Umbilical cord (tissue), 2 donors: ENCODE results near the gene MPPED1. TPM values are rescaled to one million over a fixed set of nuclear protein-coding genes. Genes with fewer than 3 reads are reported as not detected.

Experiments used
- DNase-seq: peaks from one replicate; pipeline ENCODE4 v3.0.0-alpha.2; 2015; ENCODE audit warnings: low spot score
- total RNA-seq: library from RNA; depleted of rRNA; stranded (reverse); fragments of >200 nt; gene quantifications from one replicate; pipeline ENCODE4 v1.2.3, GENCODE V29; 2014; ENCODE audit warnings: low replicate concordance; ENCODE audit not compliant: insufficient read depth

Gene MPPED1
- total RNA-seq, 1 donor from 2014 or later = 1.9 TPM

DNA sequence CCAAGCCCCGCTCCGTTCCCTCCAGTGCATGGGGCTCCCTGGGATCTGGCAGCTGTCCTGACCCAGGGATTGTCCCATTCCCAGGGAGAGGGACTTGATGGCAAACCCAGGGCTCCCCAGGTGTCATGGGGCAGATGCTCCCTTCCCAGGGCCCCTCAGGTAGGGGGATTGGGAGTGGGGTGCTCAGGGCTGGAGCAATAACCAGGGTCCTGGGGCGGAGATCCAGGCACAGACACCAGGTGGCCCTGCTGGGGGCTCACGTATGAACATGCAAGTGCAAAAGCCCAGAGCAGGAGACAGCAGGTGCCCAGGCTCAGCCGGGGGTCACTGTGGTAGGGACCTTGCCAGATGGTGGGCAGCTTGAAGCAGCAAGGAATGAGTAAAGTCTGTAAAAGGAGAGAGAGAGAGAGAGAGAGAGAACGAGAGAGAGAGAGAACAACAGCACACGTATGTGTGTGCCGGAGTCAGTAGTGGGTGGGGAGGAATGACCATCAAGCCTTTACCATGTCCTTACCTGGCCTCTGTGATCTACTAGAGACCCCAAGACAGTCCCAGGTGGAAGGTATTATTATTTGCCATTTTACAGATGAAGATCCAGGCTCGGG lies 19.3 kb upstream of the MPPED1 start:
- no peak for DNase-seq

DNA sequence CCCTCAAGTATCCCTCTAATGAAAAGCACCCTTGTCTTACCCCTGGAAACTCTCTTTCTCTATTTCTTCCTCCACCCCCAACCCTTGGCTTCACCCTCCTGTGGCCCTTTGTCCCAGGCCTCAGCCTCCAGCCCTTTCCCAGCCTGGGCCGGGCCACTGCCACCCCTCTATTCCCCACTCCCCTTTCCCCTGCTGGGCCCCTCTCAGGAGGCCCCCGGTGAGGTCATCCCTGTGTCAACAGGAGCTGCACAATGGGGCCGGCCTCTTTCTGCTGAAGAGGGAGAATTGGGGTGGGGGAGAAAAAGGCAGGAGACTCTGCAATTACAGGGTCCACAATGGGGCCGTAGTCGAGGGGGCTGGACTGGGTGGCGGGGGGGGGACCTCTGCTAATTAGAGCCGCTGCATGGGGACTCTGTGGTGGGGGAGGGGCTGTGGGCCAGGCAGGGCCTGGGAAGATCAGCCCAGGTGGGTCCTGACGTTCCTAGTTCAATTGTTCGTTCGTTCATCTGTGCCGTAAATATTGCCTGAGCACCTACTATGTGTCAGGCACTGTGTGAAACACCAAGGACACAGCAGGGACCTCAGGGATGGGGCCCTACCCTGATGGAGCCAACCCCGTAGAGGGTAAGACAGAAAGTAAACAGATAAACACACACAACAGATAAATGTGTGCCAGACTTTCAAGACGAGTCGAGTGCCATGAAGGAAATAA lies 18.5 kb upstream of the MPPED1 start:
- DNase-seq = no peak

GRCh38 chr22:43393844-43394474 lies 17.9 kb upstream of the MPPED1 start:
- DNase-seq = no peak

DNA sequence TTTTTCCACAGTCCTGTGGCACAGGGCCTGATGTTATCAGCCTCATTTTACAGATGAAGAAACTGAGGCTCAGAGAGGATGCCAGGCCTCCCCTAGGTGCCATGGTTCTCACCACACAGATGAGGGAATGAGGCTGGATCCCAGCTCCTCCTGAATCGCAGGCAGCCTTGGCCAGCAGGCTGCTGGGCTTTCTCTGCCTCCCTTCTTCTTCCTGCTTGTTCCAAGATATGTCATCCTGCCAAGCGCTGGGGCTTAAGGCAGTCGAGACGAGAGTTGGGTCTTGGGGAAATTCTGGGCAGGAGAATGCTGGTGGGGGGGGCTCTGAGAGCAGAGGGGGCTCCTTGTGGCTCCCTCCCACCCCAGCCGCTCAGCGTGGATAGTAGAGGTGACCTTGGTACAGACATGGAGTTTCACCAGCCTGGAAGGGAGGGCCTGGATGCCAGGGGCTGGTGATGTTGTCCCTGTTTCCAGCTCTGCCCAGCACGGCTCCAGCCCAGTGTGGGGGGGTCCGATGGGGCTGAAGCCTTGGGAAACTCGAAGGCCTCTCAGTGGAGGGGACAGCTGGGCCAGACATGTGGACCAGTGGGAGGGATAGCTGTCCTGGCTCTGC lies 16.6 kb upstream of the MPPED1 start:
- DNase-seq = peak; percentile 35

GRCh38 chr22:43396321-43396933 lies 15.4 kb upstream of the MPPED1 start:
- DNase-seq = no peak

DNA sequence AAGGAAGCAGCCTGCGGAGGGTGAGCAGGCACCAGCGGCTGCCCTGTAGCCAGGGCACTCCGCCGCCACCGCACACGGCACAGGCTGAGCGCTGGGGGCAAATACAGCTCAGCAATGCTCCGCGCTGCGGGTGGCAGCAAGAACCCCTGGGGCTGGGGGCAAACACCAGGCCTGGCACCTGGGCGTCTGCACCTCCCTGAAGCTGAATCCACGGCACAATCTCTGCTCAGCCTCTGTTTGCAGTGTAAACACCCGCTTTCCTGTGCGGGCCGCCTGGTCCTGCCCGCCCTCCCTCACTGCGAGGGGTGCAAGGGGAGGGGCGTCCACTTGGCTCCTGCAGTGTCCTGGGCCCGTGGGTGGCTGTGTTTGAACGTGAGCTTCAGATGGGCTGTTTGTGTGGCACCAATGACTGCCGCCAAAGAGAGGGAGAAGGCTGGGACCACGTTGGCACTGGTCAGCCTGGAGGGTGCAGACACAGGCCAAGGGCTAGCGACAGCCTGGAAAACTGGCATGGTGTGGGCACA lies 14.8 kb upstream of the MPPED1 start:
- no peak for DNase-seq

DNA sequence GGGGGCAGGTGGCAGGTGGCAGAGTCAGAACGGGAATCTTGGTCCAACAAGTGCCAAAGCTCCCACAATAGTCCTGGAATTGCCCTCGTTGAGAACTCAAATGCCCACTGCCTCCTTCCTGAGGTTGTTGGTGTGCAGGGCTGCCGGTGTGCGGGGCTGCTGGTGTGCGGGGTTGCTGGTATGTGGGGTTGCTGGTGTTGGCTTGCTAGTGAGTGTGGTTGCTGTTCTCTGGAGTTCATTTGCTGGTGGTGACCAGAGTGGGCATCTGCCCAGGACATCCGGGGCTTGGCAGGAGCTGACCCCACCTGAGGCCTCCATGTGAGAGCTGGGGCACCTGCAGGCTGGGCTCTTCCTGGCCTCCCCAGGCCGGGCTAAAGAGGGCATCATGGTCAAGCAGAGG lies 14.0 kb upstream of the MPPED1 start:
- no peak for DNase-seq

- DNase-seq = no peak
Observed at GRCh38 chr22:43398246-43398645, 13.6 kb upstream of the MPPED1 start.

DNA sequence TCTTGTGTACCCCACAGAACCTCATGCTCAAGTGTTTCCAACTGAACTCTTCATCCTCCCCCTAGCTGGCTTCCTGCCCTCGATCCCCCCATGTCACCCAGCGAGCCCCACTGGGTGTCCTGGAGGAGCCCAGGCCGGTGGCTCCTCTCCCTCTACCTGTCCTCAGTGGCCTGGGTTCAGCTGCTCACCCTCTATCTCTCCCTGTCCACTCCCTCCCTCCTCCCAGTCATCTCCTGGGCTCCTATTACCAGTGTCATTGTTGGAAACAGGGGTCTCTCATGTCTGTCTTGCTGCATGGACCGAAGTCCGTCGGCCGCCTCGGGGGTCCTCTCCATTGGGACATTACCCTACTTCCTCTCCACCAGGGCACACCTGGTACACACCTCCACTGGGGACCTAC lies 12.9 kb upstream of the MPPED1 start:
- no peak for DNase-seq

DNA sequence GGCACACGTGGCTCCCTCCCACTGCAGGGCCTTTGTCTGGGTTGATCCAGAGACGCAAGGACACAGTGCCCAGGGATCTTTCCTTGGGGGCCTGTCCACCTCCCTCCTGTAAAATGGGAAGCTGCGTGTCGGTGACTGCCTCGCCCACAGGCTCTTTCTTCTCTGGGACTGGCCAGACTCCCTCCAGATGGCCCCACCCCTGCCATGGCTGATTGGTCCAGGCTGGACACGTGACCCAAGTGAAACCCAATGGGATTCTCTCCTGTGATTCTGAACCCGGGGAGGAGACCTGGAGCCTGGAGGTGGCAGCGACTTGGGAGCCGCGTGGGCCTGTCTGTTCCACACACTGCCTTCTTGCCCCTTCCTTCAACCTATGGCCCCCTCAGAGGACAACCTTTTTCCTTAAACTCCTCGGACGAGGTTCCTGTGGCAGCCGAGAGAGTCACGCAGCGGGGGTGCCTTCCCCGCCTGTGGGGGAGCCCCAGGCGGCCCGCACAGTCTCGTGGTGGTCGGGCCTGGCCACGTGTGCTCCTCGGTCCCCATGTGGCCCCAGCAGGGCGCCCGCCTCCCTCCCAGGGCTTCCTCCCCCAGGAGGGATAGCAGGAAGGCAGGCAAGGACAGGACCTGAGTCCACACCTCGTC lies 12.4 kb upstream of the MPPED1 start:
- DNase-seq = no peak

DNA sequence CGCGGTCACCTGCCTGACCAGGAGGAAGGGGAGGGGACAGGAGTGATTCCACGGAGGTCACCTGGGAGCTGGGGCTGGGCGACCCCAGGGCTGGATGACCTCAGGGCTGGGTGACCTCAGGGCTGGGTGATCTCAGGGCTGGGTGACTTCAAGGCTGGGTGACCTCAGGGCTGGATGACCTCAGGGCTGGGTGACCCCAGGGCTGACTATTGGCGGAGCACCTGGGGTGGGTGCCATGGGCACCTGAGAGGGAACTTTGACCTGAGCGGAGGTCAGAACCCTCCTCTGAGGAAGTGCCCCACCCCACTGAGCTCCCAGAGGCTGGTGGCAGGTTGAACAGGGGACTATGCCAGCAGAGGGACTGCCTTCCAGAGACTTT lies 11.8 kb upstream of the MPPED1 start:
- no peak for DNase-seq

GRCh38 chr22:43400449-43400848 lies 11.4 kb upstream of the MPPED1 start:
- no peak for DNase-seq

- DNase-seq = no peak
Observed at GRCh38 chr22:43401233-43401632, 10.6 kb upstream of the MPPED1 start.

DNA sequence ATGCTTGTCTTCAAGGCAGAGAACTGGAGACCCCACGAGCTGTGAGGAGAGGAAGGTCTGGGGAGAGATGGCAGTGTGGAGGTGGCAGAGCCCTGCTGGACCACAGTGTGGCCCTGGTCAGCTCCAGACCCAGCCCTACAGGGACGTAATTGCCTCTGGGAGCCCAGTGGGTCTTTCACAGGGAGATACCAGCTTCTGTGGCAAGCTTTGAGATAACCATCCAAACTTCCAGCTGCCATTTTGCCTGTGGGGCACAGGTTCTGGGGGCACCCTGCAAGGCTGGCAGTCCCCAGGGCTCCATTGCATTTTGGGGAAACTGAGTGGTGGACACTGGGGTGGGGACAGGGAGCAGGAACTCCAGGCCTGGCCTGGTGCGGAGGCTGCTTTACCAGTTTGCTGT lies 10.2 kb upstream of the MPPED1 start:
- no peak for DNase-seq

DNA sequence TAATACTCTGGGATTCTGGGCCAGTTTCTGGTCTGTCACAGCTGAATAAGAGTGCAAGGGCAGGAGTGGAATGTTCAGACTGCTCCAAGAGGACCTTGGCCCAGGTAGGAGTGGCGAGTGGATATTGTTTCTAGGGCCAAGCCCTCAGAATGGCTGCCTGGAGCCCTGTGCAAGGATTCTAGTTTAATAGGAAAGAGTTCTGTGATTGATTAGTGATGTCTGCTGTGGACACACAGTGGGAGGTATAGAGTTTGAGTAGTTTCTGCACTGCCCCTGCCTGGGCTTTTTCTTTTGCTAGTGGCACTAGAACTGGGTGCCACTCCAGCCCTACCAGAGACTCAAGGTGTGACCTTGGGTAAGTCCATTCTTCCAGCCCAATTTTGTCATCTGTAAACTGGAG lies 9.7 kb upstream of the MPPED1 start:
- DNase-seq = no peak

GRCh38 chr22:43404673-43405385 lies 7.0 kb upstream of the MPPED1 start:
- DNase-seq = peak; percentile 24

DNA sequence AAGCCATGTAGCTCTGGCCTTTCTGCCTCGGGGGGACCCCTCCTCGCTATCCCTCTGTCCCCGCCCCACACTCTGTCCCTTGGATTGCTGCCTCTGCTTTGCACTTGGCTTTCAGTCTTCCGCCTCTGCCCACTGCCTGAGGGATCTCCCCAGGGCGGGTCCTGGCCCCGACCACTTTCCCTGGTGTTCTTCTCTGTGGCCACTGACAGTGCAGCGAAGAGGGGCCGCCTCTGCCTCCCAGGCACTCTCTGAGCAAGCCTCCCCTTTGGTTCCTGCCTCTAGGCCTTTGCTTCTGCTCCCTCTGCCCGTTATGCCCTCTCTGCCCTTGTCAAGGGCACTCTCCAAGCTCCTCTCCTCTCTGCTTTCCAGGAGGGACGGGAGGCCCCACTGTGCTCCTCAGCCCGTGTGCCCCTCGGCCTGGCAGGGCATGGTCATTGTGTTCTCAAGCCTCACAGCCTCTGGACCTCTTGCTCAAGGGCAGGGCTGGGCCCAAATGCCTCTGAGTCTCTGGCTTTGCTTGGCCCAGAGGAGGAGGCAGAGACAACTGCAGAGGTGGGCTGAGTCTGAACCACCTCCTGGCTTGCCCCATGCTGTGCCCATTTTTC lies 5.5 kb upstream of the MPPED1 start:
- DNase-seq = no peak

- DNase-seq = no peak
Observed at GRCh38 chr22:43407591-43407990, 4.2 kb upstream of the MPPED1 start.

DNA sequence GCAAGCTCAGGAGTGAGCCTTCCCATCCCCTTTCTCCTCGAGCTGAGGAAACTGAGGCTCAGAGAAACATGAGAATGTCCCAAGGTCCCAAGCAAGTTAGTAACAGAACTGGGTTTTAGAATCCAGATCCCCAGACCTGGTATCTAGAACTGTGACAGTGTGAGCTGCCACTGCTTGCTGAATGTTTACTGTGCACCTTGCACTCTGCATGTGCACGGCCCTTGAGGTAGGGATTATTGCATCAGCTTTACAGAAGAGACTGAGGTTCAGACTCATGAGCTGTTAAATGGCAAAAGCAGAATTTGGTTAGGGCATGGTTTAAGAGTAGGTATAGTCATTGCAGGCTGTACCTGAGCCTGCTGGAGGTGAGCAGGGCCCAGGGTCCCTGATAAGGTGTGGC lies 3.8 kb upstream of the MPPED1 start:
- no peak for DNase-seq

- DNase-seq = no peak
Observed at GRCh38 chr22:43409046-43409445, 2.8 kb upstream of the MPPED1 start.

GRCh38 chr22:43409800-43410199 lies 2.0 kb upstream of the MPPED1 start:
- DNase-seq = no peak
